GM21423 (cell line): Measurements from ENCODE around the gene PBRM1.
A peak's percentile ranks its signal among the peaks of the same experiment; 100 is the strongest.

Source experiments
- ATAC-seq: cut with Tn5 transposase; IDR thresholded peaks from one replicate; pipeline ENCODE4 v1.9.1; 2021; ENCODE audit warnings: mild to moderate bottlenecking, moderate library complexity; ENCODE audit not compliant: unreplicated experiment

PBRM1 gene

GRCh38 chr3:52670621-52671521 lies 14.8 kb downstream of the PBRM1 start:
- peak; percentile 82 for ATAC-seq

- ATAC-seq, result no peak
Measured at GRCh38 chr3:52663098-52663497, 22.6 kb downstream of the PBRM1 start.

DNA sequence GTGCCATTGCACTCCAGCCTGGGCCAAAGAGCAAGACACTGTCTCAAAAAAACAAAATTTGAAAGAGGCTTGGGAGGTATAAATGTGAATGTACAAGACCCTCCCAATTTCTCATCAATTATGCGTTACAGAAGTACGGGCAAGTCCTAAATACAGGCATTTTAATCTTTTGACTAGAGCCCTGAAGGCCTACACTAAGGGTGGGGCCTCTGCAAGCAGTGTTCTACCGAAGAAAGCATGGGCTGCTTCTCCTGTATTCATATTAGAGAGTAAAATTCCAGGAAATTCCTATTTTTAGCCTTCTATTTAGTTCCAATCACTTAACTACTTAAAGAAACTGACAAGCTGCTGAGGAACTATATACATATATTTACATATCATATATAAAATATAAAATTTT lies 25.7 kb downstream of the PBRM1 start:
- ATAC-seq, result no peak

GRCh38 chr3:52655895-52656294 lies 29.8 kb downstream of the PBRM1 start:
- ATAC-seq, result no peak

DNA sequence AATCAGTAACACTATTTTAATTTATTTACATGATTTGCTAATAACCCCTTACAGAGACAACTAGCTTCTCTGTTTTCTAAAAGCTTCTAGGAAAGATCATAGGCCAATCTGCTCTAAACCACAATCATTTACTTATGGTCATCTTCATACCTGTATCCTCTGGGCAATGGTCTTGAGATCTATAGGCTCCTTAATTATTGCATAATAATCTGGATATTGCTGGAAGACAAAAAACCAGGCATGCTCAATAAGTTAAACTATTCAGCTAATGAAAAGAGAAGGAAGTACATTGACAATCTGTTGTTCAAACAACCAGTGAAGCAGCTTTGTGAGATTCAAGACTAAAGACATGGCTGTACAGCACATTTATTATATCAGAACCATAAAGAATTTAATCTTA lies 34.1 kb downstream of the PBRM1 start:
- ATAC-seq, result no peak

DNA sequence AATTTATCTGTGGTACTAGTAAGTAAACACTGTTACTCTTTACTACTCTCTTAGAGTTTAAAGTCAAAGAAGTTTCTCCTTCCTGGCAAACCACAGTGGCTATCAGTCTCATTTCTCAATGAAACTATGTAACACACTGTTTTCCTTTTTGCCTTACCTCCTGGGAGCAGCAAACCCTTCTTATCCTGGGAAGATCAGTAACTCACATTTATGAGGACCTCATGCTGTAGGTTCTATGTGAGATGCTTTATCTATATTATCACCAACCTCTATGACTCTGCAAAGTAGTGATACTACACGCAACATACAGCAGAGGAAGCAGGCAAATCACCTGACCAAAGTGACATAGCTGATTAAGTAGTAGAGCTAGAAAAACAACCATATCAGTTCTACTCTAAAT lies 35.3 kb downstream of the PBRM1 start:
- ATAC-seq, result no peak

GRCh38 chr3:52649461-52650210 lies 36.1 kb downstream of the PBRM1 start:
- ATAC-seq, result no peak

GRCh38 chr3:52645549-52645948 lies 40.2 kb downstream of the PBRM1 start:
- no peak for ATAC-seq

- ATAC-seq, result no peak
Measured at GRCh38 chr3:52636673-52637072, 49.0 kb downstream of the PBRM1 start.

DNA sequence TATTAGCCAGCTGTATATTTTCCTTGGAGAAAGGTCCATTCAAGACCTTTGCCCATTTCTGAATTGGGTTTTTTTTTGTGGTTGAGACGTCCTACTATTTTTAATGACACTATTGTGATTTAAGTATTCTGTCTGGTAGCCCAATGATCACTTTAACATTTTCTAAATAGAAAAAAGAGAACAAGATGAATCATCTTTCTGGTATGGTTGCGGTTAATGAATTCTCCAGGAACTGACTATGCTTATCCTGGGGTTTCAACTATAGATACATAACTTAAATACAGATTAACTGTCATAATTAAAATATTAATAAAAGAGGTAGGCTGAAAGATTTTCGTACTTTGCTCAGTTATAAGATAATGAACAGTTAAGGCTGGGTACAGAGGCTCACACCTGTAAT lies 51.9 kb downstream of the PBRM1 start:
- no peak for ATAC-seq

DNA sequence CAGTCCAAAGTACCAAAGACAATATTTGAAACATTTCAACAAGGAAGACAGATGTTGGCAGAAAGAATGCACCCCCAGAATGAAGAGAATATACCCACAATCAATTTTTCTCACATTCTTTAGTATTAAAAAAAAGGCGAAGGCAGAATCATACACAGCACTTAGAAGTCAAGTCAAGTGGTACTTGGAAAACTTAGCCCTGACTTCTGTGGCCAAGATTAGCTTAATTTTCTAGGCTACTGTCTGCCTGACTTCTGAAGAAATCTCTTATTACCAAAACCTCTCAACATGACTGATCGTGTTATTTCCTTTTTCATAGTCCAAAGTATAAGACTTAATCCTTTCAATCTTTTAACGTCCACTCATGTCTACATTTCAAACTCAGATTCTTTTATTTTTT lies 60.7 kb downstream of the PBRM1 start:
- no peak for ATAC-seq

- ATAC-seq, result no peak
Measured at GRCh38 chr3:52623234-52623792, 62.4 kb downstream of the PBRM1 start.

- no peak for ATAC-seq
Measured at GRCh38 chr3:52620580-52620979, 65.1 kb downstream of the PBRM1 start.

DNA sequence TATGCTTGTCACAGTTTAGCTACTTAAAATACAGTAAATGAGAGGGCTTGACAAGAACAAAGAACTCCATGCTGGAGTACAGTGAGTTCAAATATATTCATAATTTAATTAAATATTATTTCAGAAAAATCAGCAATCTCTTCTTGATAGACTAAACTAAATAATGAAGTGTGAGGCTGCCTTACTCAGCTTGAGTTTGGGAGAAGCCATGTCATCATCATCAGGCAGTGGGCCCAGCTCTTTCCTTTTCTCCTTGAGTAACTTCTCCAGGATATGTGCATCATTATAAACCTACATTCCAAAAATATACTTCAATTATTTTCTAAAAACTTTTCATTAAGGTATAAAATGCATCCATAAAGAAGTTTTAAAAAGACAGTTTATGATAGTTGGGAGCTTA lies 70.5 kb downstream of the PBRM1 start:
- ATAC-seq, result no peak

DNA sequence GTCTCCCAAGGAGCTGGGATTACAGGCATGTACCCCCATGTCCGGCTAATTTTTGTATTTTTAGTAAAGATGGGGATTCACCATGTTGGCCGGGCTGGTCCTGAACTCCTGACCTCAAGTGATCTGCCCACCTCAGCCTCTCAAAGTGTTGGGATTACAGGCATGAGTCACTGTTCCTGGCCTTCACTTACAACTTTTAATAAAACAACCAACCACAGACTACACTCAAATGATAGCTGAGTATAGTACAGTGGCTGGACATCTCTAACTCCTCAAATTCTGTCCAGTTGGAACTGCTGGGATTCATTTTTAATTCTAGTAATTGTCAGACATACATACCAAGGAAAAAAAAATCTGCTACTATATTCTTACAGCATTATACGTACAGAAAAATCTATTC lies 71.0 kb downstream of the PBRM1 start:
- no peak for ATAC-seq

DNA sequence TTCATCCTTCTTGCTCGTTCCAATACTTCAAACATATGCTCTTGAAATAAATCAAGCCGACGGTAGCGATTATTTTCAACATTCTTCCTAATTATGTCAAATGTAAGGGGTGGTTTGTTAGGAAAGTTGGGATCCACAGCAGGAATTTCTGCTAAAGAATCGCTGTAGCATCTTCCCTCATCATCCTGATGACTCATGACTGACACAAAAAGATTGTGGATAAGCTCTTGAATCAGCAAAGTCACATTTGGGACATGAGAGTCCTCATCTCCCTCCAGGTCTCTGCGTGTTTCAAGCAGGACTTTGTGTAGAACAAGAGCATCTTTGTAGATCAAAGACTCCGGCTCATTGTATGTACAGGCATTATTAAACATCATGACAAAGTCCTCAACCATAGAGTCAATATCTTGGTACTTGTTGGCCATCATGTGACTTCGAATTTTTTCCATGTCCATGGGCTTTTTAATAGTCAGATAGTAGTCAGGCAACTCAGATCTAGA lies 76.3 kb downstream of the PBRM1 start:
- no peak for ATAC-seq

GRCh38 chr3:52608337-52608736 lies 77.4 kb downstream of the PBRM1 start:
- ATAC-seq, result no peak

- no peak for ATAC-seq
Measured at GRCh38 chr3:52606373-52607085, 79.2 kb downstream of the PBRM1 start.

DNA sequence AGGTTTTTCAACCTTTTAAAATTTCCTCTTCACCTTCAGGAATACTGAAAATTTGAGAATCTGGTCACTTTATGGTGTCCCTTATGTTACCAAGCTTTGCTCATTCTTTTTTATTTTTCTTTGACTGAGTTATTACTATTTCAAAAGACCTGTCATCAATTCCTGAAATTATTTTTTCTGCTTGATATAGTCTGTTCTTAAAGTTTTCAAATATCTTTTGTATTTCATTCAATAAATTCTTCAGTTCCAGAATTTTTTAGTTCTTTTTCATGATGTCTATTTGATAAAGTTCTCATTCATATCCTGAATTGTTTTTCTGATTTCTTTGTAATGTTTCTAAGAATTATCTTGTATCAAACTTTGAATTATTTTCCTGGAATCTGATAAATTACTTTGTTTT lies 85.5 kb downstream of the PBRM1 start:
- ATAC-seq, result no peak

GRCh38 chr3:52596658-52597265 lies 89.0 kb downstream of the PBRM1 start:
- ATAC-seq, result no peak

- no peak for ATAC-seq
Measured at GRCh38 chr3:52593103-52593502, 92.6 kb downstream of the PBRM1 start.
